A549 (cell line): ENCODE data around the gene APRT.

ENCODE experiments used
- CTCF ChIP-seq: fragments of >200 bp; sonication (Bioruptor Twin); formaldehyde crosslinking; IDR thresholded peaks from 3 replicates; pipeline ENCODE4 v1.5.1; 2016
- ESRRA ChIP-seq: fragments of 150-350 bp; IDR thresholded peaks from 2 replicates; pipeline ENCODE4 v1.6.1; 2014; ENCODE audit warnings: mild to moderate bottlenecking, low read length, borderline replicate concordance
- NR3C1 ChIP-seq: fragments of >200 bp; sonication (Bioruptor Twin); formaldehyde crosslinking; IDR thresholded peaks from 3 replicates; pipeline ENCODE4 v1.6.1; 2017
- REST ChIP-seq: fragments of 200-600 bp; sonication (generic); IDR thresholded peaks from 2 replicates; pipeline ENCODE4 v1.6.1; 2016; ENCODE audit warnings: antibody characterized with exemption, mild to moderate bottlenecking, moderate library complexity
- RNF2 ChIP-seq: fragments of 200-600 bp; sonication (generic); IDR thresholded peaks from 2 replicates; pipeline ENCODE4 v1.6.1; 2016; ENCODE audit warnings: low read depth, mild to moderate bottlenecking, antibody characterized with exemption, moderate library complexity, borderline replicate concordance
- ZFP36 ChIP-seq: fragments of 450-650 bp; IDR thresholded peaks from 2 replicates; pipeline ENCODE4 v1.6.1; 2014; ENCODE audit warnings: borderline replicate concordance; ENCODE audit not compliant: partially characterized antibody
- TF ChIP-seq, protein P1 (sequence below): IDR thresholded peaks from 2 replicates; pipeline ENCODE4 v1.6.1; 2012

DNA sequence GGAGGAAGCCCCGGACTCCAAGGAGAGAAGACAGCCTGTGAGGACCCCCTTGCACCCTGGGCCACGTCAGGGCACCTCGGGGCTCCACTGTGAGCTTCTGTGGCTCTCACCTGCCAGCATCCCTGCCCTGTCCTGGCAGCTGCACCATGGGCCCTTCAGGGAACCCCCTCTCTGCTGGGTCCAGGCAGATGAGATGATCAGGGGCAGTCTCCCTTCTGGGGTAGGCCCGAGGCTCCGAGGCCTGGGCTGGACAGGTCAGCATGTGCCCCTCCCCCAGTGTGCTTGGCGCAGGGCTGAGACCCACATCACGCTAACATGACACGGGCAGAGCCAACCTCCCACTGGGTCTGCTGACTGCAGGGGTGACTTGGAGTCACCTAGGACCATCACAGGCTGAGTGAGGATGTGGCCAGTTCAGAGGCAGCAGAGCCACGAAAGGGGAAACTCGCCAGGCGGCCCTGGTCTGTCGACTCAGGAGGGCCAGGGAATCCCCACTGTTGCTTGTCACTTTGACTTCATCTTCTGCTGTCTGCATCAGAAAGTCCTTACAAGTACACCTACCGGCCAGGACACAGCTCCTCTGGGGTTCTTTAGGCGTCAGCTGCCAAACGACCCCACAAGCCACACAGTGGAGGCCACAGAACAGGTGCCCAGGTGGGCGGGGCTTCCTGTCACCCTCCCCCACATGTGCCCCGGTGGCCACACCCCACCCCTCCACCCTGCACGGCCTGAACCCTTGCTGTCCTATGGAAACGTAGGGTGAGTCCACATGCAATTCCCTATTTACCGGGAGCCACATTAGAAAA lies 42.8 kb upstream of the APRT start:
- no peak for TF ChIP-seq CTCF
- no peak for TF ChIP-seq REST
- TF ChIP-seq, protein P1, sequence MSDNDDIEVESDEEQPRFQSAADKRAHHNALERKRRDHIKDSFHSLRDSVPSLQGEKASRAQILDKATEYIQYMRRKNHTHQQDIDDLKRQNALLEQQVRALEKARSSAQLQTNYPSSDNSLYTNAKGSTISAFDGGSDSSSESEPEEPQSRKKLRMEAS = no peak
- no peak for TF ChIP-seq RNF2
- TF ChIP-seq ESRRA = no peak
- TF ChIP-seq NR3C1 = no peak
- TF ChIP-seq ZFP36 = no peak
